SIG-M5 treated with dmso at 0.1 percent for 504 hours (cell line): Measurements from ENCODE around the gene ENGASE.
"Not testable (repeated sequence)": the region's sequence is repeated elsewhere in the genome, so short reads cannot be mapped to it uniquely, and the experiment has no call there.

ENCODE experiments used
- DNase-seq: peaks from one replicate; lab custom pipeline; 2025; ENCODE audit not compliant: unreplicated experiment; lab: John Stamatoyannopoulos, UW

ENGASE gene

DNA sequence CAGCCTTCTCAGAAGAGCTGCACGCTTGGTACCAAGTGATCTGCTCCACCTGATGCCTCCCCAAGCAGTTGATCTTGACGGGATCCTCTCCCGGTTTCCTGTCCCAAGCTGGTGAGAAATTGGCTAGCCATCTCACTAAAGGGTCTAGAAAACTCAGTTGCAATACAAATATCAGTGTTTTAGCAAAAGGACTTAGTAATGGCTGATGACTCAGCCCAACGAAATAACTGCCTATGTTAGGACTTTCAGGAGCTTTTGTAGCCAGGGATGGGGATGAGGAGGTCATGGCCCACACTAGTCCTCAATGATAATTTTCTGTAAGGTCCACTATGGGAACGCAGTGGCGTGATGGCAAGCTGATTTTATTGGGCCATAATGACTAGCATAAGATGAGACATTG, 23.3 kb upstream of the ENGASE start:
- DNase-seq: no peak

DNA sequence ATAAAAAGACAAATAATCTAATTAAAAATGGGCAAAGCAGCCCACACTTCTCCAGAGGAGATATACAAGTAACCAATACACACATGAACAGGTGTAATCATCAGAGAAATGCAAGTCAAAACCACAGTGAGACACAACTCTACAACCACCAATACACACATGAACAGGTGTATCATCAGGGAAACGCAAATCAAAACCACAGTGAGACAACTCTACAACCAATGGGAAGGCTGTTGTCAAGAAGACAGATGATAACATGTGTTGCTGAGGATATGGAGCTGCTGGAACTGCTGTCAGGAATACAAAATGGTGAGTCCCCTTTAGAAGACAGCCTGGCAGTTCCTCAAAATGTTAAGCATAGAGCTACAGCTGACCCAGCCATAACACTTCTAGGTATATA, 22.5 kb upstream of the ENGASE start:
- DNase-seq: no peak

DNA sequence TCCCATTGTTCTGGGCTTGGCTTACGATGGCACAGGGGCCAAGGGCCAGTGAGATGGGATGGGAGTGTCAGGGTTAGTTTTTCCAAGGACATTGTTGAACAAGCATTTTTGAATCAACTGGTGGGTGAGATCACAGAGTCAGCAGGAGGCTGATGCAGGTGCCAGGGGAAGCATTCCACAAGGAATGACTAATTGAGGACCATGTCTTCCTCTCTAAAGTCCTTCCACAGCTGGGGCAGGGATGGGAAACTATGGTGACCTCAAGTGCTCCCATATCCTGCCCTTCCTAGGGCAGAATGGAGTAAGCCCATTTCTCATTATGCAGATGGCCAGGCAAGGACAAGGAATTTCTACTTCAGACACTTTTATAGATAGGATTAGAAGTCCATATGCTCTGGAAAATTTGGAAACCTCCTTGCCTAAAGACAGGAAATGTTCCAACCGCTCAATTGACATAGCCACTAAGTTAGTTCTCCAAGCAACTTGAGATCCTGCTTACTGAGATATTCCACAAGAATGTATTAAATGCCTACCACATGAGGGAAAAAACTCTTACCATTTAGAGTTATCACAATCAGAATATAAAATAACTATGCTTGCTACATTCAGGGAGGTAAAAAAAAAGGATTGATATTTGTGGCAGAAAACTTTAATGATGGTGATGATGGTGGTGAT, 21.2 kb upstream of the ENGASE start:
- no peak for DNase-seq

DNA sequence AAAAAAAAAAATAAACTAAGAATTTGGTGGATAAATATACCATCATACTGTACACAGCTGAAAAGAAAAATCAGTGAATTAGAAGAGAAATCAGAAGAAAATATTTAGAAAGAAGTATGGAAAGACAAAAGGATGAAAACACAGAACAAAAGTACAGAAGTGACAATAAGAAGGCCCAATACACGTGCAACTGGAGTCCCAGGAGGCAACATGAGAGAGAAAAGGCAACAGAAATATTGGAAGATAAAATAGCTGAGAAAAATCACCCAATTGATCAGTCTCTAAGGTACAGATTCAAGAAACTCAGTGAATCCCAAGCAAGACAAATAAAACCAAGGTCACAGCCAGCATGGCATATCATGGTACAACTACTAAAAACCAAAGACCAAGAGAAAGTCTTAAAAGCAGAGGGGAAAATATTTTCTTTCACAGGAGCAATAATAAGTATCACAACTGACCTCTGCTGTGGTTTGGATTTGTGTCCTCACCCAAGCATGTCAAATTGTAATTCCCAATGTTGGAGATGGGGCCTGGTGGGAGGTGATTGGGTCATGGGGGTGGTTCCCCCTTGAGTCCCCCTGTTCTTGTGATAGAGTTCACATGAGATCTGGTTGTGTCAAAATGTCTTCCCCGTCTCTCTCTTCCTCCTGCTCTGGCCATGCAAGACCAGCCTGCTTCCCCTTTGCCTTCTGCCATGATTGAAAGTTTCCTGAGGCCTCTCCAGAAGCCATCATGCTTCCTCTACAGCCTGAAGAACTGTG, 20.2 kb upstream of the ENGASE start:
- DNase-seq: no peak

DNA sequence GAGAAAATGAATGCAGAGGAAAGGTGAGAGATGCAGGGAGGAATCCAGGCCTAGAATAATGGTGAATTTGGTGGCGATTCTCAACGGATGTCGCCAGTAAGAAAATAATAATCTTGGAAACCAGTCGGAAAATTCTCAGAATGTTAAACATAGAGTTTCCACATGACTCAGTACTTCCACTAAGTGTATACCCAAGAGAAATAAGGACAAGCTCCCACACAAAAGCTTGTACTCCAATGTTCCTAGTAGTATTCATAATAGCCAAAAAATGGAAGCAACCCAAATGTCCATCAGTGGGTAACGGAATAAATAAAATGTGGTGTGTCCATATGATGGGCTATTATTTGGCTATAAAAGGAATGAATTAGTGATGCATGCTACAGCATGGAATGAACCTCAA, 19.4 kb upstream of the ENGASE start:
- DNase-seq: no peak

DNA sequence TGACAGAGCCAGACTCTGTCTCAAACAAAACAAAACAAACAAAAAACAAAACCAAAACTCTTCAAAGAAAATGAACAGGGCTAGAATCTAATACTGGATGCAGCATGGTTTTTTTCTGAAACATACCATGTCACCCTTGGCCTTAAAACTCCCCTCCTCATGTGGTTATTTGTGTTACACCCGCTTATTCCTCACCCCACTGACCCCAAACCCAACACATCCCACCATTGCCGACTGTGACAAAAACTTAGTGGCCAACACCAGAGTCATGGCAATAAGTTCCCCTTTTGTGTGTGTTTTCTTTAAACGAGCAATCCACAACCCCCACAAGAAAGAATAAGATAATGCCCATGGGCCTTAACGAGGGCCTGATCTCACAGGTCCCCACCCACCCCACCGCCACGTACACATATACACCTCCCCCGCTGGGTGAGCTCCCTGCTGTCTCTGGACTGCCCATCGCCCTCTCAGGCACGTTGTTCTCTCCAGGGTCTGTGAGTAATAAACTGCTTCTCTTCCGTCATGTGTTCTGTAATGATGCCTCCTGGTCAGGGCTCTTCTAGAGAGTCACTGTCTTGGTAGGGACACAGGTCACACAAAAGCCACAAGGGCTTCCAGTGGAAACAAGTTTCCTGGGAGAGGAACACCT, 16.8 kb upstream of the ENGASE start:
- DNase-seq: no peak

DNA sequence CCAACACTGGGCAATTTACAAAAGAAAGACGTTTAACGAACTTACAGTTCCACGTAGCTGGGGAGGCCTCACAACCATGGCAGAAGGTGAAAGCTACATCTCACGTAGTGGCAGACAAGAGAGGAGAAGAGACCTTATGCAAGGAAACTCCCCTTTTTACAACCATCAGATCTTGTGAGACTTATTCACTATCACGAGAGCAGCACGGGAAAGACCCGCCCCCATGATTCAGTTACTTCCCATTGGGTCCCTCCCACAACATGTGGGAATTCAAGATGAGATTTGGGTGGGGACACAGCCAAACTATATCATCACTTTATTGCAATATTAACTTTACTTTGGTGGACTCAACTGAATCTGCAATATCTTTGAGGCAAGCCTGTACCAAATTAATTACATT, 11.9 kb upstream of the ENGASE start:
- no peak for DNase-seq

DNA sequence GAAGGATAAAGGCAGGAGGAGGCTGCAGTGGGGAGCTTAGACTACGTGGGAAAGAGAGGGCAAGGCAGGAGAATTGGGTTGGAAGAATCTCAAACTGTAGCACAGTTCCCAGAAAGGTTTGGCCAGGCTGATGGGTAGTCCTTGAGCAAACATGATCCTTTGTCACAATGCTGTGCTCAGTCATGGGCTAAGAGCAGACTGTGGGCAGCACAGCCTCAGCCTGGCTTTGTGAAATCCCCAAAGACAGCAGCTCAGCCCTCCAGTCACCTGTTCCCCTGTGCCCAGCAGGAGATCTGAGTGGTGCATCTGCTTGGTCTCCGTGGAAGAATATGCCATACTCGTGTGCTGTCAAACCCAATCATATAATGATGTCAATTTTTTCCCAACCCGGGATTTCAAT, 10.6 kb upstream of the ENGASE start:
- no peak for DNase-seq

DNA sequence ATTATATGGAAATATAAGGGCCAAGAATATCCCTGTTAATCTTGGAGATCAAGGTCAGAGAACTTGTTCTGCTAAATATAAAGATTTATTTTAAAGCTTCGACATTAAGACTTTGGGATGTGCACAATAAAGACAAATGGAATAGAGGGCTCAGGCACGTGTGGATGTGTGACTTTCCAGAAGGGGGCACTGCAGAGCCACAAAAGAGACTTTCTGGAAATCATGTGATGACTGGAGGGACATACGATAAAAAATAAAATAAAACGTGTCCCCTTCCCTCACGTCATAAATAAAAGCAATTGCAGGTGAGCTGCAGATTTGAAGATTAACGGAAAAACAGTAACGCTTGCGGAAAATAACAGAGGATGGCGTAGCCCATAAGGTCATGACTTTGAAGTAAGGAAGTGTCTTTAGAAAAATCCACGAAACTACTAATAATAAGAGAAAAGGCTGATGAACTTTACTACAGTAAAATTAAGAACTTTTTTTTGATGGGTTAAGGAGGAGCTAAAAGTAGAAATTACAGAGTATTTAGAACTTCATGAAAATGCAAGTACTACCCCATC, 9.4 kb upstream of the ENGASE start:
- DNase-seq: peak; percentile 34

DNA sequence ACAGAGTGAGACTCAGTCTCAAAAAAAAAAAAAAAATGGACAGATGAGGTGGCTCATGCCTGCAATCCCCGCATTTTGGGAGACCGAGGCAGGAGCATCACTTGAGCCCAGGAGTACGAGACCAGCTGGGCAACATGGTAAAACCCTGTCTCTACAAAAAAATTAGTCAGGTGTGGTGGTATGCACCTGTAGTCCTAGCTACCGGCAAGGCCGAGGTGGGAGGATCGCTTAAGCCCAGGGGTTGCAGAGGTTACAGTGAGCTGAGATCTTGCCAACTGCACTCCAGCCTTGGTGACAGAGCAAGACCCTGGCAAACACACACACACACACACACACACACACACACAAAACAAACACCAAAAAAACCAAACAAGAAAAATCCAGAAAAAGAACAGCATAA, 7.7 kb upstream of the ENGASE start:
- no peak for DNase-seq

DNA sequence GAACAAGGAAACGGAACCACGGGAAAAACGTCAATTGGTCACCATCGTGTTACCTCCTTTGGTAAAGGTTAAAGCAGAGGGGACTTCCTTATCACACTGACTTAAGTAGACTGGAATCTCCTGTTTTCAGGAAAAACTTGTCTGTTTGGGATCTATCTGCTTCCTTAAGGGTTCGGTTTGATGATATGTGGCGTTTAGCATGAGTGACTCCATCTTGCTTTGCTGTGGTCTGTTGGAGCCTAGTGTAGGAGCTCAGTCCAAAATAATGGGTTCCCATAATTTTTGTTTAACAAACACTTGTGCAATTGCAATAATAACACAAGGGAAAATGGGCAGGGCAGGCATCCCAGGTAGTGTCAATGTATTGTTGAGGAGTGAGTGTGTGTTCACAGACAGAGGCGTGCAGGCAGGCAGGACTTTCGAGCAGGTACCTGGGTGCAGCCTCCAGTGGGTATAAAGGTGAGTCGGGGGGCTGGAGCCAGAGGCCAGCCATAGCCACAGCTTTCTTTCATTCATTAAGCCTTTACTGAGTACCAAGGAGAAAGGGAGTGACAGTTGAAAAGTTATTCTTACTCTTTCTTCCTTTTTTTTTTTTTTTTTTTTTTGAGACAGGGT, 4.3 kb upstream of the ENGASE start:
- no peak for DNase-seq

DNA sequence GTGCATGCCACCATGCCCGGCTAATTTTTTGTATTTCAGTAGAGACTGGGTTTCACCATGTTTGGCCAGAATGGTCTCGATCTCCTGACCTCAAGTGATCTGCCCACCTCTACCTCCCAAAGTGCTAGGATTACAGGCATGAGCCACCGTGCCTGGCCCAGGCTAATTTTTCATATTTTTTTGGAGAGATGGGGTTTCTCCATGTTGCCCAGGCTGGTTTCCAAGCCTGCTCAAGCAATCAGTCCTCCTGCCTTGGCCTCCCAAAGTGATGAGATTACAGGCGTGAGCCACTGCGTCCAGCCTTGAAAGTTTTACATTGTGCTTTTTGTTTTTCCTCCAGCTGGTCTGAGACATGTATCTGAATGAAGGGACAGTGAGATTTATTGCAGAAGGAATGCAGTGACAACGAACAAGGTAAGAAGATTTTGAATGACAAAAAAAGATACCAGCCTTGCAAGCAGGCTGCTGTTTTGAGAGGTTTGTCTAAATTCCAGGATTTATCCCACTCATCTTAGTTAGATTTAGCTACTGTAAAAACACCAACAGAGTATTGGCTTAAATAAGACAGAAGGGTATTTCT, 3.4 kb upstream of the ENGASE start:
- no peak for DNase-seq

DNA sequence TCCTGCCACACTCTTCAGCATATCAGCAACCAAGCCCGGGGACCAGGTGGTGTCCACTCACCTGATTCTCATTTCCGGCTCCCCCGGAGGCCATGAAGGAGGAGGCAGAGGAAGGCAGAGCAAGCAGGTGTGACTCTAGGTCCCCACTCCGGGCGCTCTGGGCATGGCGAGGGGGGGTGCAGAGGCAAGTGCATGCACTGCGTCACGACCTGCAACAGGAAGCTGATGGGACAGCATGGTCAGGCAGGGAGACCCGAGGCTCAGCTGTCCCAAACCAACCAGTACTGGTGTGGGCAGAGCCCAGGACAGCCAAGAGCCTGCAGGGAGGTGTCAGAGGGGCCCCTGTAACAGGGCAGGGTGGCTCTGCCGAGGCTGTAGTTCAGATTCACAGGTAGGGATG, 2.1 kb upstream of the ENGASE start:
- DNase-seq: no peak

DNA sequence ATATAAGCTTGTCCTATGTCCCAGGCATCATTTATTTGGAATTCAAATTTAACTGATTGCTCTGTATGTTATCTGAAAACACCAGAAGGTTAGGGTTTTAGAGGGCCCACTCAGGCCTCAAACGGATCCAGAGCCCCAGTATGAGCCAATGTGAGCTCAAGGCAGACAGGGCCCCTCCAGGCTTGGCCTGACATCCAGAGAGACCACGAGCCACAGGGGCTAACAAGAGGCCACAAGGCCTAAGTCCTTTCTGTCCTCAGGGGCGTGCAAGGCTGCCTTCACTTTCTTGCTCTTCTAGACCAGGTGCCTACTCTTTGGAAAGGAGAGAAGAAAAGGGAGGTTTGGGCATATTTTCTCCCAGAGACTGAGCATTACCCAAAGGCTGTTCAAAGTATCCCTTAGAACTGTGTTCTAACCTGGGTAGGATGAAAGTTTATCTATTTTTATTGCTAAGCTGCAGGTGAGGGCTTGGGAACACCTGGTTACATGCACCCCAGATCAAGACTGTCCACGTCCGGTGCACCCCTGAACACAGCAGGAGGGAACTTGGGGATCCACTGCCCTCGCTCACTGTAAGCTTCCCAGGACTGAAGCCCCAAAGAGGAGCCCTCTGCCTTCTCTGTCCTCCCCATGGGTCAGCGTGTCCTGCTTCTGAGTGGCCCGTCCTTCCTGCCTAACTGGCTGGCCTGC, 1.5 kb upstream of the ENGASE start:
- DNase-seq: no peak

DNA sequence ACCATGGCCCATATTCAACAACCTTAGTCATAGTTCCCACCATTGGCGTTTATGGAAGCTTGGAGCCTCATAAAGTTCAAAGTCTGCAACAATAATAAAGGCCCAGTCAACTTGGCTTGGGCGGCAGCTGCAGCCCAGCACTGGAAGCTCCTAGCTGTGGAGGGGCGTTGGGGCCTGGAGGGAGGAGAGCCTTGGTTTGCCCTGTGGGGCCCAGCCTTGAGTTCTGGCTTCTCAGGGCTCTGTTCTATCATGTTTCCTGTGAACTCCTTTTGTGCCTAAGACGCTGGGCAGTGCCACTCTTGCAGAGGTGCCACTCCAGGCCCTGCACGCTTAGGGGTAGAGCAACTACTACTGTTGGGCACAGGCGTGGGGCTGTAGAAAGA, 927 bp upstream of the ENGASE start:
- no peak for DNase-seq

DNA sequence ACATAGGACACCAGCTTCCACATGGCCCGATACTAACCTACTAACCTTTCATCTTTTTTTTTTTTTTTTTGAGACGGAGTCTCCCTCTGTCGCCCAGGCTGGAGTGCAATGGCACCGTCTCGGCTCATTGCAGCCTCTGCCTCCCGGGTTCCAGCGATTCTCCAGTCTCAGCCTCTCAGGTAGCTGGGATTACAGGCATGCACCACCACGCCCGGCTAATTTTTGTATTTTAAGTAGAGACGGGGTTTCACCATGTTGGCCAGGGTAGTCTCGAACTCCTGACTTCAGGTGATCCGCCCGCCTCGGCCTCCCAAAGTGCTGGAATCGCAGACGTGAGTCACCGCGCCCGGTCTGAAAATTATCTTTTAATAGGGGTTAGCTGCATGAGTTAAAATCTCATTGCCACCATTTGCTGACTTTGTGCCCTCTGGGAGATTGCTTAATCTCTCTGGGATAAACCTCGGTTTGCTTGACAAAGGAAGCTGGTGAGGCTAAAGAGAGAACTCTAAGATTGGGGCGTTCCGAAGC, 439 bp upstream of the ENGASE start:
- DNase-seq: not testable (repeated sequence)

DNA sequence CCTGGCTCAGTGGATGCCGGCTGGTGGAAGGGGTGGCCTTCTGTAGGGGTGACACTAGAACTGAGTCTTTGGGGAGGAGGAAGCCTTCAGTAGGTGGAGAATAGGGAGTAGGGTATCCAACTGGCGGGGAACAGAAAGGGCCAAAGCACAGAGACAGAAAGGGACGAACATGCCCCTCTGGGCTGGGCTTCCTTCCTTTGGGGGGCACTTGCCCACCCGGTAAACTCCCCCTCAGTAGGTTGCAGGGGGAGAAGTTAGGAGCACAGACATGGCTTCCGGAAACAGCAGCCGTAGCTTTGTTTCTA, 774 bp downstream of the ENGASE start:
- DNase-seq: peak; percentile 30

DNA sequence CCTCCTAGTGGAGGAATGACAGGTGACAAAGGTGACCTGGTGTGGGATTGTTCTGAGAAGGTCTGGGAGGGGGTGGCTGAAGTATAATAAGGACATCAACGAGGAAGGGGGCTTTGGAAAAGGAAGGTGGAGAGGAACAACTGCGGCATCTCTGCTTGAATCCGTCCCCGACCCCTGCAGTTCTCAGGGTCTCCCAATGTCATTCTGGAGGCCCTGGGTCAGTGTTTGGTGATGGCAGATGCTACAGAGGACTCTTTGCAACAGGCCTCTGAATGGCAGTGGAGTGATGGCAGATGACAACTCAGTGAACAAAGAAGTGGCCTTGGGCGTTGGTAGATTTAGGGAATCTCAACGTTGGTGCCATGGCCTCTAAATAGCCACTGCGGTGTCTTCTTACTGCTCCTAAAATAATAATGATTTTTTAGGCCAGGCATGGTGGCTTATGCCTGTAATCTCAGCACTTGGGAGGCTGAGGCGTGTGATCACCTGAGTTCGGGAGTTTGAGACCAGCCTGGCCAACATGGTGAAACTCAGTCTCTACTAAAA, 1.3 kb downstream of the ENGASE start:
- DNase-seq: no peak

DNA sequence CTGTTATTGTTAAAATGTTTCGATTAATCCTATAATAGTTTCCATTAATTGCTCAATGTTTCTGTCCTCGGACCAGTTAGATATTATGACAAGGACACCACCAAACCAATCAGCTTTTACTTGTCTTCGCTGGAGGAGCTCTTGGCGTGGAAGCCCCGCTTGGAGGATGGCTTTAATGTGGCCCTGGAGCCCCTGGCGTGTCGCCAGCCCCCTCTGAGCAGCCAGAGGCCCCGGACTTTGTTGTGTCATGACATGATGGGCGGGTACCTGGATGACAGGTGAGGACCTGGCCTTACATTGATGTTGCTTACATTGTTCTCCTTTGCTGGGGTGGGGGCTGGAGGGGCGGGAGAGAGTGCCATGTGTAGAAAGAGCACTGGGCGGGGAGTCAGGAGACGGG, 3.0 kb downstream of the ENGASE start:
- no peak for DNase-seq

DNA sequence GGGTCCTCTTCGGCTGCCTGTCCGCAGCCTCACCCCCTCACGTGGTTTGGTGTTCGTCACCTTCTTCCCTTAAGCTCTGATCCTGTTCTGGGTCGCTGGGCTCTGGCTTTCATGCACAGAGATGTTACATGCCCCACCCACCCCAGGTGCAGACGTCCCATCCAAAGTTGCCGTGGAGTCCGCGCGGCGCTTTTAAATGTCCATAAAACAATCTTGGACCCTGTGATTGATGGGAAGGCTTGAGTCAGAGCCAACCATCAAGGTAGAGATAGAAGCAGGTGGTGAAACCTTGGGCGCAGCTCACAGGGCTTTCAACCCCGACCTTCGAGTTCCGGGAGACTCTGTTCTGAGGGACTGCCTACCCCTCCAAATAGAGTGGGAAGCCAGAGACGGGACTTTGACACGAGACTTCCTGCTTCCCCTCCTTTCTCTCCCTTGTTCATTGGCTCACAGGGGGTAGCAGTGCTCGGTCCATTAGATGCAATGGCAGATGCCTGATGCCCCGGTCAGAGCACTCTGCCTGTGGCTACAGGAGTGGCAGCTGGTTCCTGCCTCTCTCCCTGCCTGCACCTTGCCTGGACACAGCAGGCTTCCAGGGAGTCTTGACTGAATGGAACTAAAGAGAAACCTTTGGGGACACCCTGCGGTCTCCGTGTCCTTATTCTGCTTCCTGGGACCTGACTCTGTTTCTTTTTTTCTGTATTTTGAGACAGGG, 4.0 kb downstream of the ENGASE start:
- DNase-seq: no peak
